Mammary microvascular endothelial cell (primary cell): Measurements from ENCODE around the gene OR52E4. TPM values are rescaled to one million over a fixed set of nuclear protein-coding genes. Genes with fewer than 3 reads are reported as not detected.

Source experiments
- total RNA-seq: library from RNA; depleted of rRNA; stranded (reverse); fragments of >200 nt; gene quantifications from 2 replicates; pipeline ENCODE4 v1.2.3, GENCODE V29; 2015

OR52E4 gene
- total RNA-seq = not detected in 2 replicates

DNA sequence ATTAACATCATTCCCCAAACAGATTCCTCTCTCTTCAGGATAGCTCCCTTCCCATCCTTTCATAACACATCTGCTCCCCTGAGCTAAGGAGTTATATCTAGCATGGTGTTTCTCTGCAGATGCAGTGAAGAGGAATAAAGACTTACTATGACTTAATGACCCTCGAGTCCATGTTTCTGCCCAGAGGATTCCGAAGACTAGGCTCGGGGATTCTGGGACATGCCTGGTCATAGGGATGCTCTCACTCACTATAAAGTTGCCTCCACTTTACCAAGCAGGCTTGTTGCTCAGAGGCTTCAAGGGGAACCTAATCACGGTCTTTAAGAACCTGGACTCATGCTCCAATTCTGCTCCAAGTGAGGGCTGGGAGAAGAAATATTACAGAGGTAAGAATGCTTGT lies at the start of gene OR52E4:
Gene OR52E4, plus strand, starts transcription at position 301 of the 400 bp plus-strand sequence. CDS start 3,664 bp downstream, outside the sequence.

GRCh38 chr11:5841797-5842196 lies 38.6 kb upstream of the OR52E4 start, which contains the start of gene OR52E6:
OR52E6 (minus strand) TSS chr11:5841897; CDS start chr11:5841897, 0 bp downstream.

DNA sequence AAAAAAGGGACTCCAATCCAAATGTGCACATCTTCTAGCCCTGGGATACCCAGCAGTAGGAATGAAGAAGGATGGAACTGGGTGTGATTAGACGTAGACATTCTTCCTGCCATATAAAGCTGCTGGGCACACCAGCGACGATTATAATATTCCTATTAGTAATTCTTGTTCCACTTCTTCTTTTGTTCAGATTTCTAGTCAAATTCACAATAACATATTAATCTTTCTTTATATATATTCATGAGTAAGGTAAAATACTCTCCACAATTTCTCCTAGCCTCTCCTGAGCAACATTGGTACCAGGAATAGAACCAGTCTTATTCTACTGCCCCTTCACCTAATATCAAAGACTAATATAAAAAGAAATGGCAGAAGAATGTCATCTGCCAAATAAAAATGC lies 22.8 kb upstream of the OR52E4 start, which contains the start of gene OR52E8:
Gene OR52E8, minus strand, starts transcription at position 101 of the 400 bp plus-strand sequence. Its CDS starts 0 bp downstream, at position 101.

GRCh38 chr11:5892908-5893307 lies 12.5 kb downstream of the OR52E4 start, which contains the start of gene OR52E5:
OR52E5 (plus strand) TSS chr11:5893208; CDS start chr11:5900777, 7,569 bp downstream.

Other genes starting within 250 kb of the OR52E4 start
- 43.7 and 44.8 TPM in 2 replicates for gene TRIM5, start 195.6 kb upstream of the OR52E4 start, total RNA-seq
- 135 and 147 TPM in 2 replicates for gene TRIM22, start 190.8 kb upstream of the OR52E4 start, total RNA-seq
- not detected in 2 replicates for gene OR56B1, start 144.2 kb upstream of the OR52E4 start, total RNA-seq
- gene OR52N4, start 126.4 kb upstream of the OR52E4 start, total RNA-seq = not detected in 2 replicates
- not detected in 2 replicates for gene OR52N5, start 97.3 kb upstream of the OR52E4 start, total RNA-seq
- not detected in 2 replicates for gene OR52N1, start 89.4 kb upstream of the OR52E4 start, total RNA-seq
- not detected in 2 replicates for gene OR52N2, start 71.7 kb upstream of the OR52E4 start, total RNA-seq
- gene OR52E6, start 38.7 kb upstream of the OR52E4 start, total RNA-seq = not detected in 2 replicates
- gene OR52E8, start 22.9 kb upstream of the OR52E4 start, total RNA-seq = not detected in 2 replicates
- not detected in 2 replicates for gene OR52E5, start 12.6 kb downstream of the OR52E4 start, total RNA-seq
- not detected in 2 replicates for gene OR56A3, start 61.6 kb downstream of the OR52E4 start, total RNA-seq
- not detected in 2 replicates for gene OR56A5, start 87.9 kb downstream of the OR52E4 start, total RNA-seq
- not detected in 2 replicates for gene OR52L1, start 106.4 kb downstream of the OR52E4 start, total RNA-seq
- not detected in 2 replicates for gene OR56A4, start 126.3 kb downstream of the OR52E4 start, total RNA-seq
- not detected in 2 replicates for gene OR56A1, start 150.1 kb downstream of the OR52E4 start, total RNA-seq
- gene OR56B4, start 227.1 kb downstream of the OR52E4 start, total RNA-seq = not detected in 2 replicates